Stimulated activated naive CD4-positive, alpha-beta T cell (primary cell): ENCODE data around the gene SRXN1.

Experiments used
- DNase-seq, 6 experiments: peaks; one replicate each; lab custom pipeline; 2025; lab: John Stamatoyannopoulos, UW

Gene SRXN1

GRCh38 chr20:675453-676314 lies 22.7 kb upstream of the SRXN1 start, which contains the start of gene SCRT2:
Gene SCRT2 (minus strand): TSS chr20:675802. CDS start chr20:675601, 201 bp downstream.
- peak in 5 of 6 experiments; percentile 28 to 61 (median 48) for DNase-seq

- DNase-seq, result no peak
Observed at GRCh38 chr20:675033-675452, 22.0 kb upstream of the SRXN1 start.

GRCh38 chr20:673603-674001 lies 20.6 kb upstream of the SRXN1 start:
- no peak for DNase-seq

- no peak for DNase-seq
Observed at GRCh38 chr20:672963-673602, 20.1 kb upstream of the SRXN1 start.

- DNase-seq, result no peak
Observed at GRCh38 chr20:671252-672030, 18.4 kb upstream of the SRXN1 start.

- DNase-seq, result no peak
Observed at GRCh38 chr20:669573-669972, 16.6 kb upstream of the SRXN1 start.

- no peak for DNase-seq
Observed at GRCh38 chr20:668638-669037, 15.6 kb upstream of the SRXN1 start.

GRCh38 chr20:668050-668449 lies 15.1 kb upstream of the SRXN1 start:
- no peak for DNase-seq

- peak in 3 of 6 experiments; percentile 2 to 16 (median 14) for DNase-seq
Observed at GRCh38 chr20:667351-668034, 14.5 kb upstream of the SRXN1 start.

- no peak for DNase-seq
Observed at GRCh38 chr20:666877-667276, 13.9 kb upstream of the SRXN1 start.

- no peak for DNase-seq
Observed at GRCh38 chr20:665276-665675, 12.3 kb upstream of the SRXN1 start.

- DNase-seq, result no peak
Observed at GRCh38 chr20:664576-664975, 11.6 kb upstream of the SRXN1 start.

- DNase-seq, result no peak
Observed at GRCh38 chr20:664151-664550, 11.2 kb upstream of the SRXN1 start.

GRCh38 chr20:663315-664090 lies 10.5 kb upstream of the SRXN1 start:
- no peak for DNase-seq

- DNase-seq, result no peak
Observed at GRCh38 chr20:662277-663192, 9.5 kb upstream of the SRXN1 start.

GRCh38 chr20:661474-662270 lies 8.7 kb upstream of the SRXN1 start:
- no peak for DNase-seq

GRCh38 chr20:658731-659291 lies 5.8 kb upstream of the SRXN1 start:
- no peak for DNase-seq

GRCh38 chr20:658202-658601 lies 5.2 kb upstream of the SRXN1 start:
- no peak for DNase-seq
